ENCODE measurements around the gene FREM1.

The FREM1 gene, protein sequence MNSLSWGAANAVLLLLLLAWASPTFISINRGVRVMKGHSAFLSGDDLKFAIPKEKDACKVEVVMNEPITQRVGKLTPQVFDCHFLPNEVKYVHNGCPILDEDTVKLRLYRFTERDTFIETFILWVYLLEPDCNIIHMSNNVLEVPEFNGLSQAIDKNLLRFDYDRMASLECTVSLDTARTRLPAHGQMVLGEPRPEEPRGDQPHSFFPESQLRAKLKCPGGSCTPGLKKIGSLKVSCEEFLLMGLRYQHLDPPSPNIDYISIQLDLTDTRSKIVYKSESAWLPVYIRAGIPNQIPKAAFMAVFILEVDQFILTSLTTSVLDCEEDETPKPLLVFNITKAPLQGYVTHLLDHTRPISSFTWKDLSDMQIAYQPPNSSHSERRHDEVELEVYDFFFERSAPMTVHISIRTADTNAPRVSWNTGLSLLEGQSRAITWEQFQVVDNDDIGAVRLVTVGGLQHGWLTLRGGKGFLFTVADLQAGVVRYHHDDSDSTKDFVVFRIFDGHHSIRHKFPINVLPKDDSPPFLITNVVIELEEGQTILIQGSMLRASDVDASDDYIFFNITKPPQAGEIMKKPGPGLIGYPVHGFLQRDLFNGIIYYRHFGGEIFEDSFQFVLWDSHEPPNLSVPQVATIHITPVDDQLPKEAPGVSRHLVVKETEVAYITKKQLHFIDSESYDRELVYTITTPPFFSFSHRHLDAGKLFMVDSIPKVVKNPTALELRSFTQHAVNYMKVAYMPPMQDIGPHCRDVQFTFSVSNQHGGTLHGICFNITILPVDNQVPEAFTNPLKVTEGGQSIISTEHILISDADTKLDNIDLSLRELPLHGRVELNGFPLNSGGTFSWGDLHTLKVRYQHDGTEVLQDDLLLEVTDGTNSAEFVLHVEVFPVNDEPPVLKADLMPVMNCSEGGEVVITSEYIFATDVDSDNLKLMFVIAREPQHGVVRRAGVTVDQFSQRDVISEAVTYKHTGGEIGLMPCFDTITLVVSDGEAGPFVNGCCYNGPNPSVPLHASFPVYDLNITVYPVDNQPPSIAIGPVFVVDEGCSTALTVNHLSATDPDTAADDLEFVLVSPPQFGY (N-terminal part only)

DNA sequence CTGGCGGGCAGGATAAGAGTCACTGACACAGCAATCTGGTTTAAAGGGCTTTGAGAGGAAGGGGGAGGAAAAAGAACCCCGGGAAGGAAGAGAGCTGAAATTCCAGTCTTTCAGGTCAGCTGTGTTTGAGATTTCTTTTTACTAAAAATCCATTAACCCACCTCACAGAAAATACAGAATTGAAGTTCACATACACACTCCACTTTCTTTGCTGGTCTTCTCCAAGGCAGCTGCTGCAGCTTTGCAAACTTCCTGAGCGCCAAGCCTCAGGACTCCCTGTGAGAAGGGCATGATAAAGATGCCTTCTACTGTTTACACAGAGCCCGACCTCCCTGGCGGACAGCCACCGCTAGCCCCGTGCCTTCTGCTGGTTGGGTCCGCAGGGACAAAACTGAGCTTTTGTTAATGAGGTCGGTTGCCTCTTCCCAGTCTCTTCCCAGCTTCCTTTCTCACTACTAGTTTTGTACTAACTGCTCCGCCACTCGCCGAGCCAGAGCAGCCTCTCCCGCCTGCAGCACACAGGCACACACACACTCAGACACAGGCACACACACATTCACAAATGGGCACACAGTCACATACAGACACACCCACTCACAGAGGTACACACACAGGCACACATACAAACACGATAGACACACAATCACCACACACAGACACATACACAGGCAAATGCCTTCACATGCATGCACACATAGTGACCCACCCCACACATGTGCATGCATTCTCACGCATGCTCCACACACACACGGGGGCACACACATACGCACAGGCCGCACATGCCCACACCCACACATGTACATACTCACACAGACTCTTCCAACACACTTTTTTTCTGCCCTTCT lies at the start of gene FREM1:
Gene FREM1, minus strand, starts transcription at position 468 of the 845 bp plus-strand sequence. CDS start 41,451 bp downstream, outside the sequence.
- H3K4me3 ChIP-seq (ENCODE audit: low read depth, low read length), result no peak within 1 kb of the TSS
- no peak for DNase-seq (ENCODE audit: low read depth)
- TF ChIP-seq, protein P1, sequence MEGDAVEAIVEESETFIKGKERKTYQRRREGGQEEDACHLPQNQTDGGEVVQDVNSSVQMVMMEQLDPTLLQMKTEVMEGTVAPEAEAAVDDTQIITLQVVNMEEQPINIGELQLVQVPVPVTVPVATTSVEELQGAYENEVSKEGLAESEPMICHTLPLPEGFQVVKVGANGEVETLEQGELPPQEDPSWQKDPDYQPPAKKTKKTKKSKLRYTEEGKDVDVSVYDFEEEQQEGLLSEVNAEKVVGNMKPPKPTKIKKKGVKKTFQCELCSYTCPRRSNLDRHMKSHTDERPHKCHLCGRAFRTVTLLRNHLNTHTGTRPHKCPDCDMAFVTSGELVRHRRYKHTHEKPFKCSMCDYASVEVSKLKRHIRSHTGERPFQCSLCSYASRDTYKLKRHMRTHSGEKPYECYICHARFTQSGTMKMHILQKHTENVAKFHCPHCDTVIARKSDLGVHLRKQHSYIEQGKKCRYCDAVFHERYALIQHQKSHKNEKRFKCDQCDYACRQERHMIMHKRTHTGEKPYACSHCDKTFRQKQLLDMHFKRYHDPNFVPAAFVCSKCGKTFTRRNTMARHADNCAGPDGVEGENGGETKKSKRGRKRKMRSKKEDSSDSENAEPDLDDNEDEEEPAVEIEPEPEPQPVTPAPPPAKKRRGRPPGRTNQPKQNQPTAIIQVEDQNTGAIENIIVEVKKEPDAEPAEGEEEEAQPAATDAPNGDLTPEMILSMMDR (IDR thresholded peaks at IDR 0.05; ENCODE audit: insufficient read depth, low read depth, low read length, missing control alignments), result no peak

DNA sequence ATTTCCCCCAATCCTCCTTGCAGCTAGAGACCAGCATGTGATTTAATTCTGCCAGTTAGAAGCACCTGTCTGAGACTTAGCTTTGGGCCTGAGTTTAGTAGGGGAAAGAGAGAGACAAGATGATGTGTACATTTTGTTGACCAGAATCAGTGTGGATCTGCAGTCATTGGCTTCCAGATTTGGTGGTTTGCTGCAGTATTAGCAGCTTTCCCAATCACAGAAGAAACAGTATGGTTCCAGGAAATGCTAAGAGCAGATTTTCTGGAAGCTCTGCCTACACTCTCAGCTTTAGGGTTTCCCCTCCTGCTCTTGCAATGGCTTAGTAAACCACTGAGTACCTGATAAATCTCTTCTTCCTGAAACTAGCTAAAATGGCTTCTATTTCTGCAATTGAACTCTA lies 48.8 kb upstream of the FREM1 start:
- H3K4me3 ChIP-seq (ENCODE audit: low read depth, low read length), result no peak overlapping the region
- no peak for DNase-seq (ENCODE audit: low read depth)
- TF ChIP-seq, protein P1 (IDR thresholded peaks at IDR 0.05; ENCODE audit: insufficient read depth, low read depth, low read length, missing control alignments), result no peak

DNA sequence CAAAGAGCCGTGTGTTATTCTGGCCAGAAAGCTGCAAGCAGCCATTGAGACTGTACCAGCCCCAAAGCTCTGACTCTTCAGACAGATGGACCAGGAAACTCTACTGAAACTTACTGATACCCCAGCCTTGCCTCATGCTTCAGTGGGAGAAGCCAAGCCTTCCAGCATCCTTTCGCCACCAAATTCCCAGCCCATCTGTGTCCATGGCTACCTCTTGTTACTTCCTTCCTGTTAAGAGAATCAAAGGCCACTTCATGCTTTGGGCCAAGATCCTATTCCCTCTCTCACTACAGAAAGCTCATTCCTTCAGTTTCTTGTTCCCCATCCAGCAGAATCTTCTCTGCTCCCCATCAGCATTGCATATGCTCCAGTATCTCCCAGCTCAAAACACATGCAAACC lies 46.9 kb upstream of the FREM1 start:
- no peak for DNase-seq (ENCODE audit: low read depth)
- TF ChIP-seq, protein P1 (IDR thresholded peaks at IDR 0.05; ENCODE audit: insufficient read depth, low read depth, low read length, missing control alignments), result no peak

DNA sequence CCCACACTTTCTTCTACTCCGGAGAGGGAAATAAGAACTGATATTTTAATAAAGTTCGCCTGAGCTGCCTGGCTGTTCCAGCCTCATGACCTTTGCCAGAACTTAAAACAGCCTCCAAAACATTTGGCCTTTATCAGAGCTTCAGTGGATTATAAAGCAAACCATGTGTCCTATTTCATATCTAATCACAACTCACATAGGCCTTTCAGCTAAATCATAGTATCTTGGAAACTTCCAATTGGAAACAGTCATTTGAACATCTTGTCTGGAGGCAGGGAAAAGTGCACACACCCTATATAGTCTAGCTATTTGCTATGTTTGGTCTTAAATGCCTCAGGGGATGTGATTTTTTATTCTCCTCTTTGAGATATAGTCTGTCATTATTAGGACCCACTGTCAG lies 46.0 kb upstream of the FREM1 start:
- DNase-seq (ENCODE audit: low read depth), result no peak
- no peak overlapping the region for H3K4me3 ChIP-seq (ENCODE audit: low read depth, low read length)
- TF ChIP-seq, protein P1 (IDR thresholded peaks at IDR 0.05; ENCODE audit: insufficient read depth, low read depth, low read length, missing control alignments), result no peak

More for the DNA sequence above, 46.9 kb upstream of the FREM1 start:
- no peak overlapping the region for H3K4me3 ChIP-seq (ENCODE audit: low read depth, low read length)

DNA sequence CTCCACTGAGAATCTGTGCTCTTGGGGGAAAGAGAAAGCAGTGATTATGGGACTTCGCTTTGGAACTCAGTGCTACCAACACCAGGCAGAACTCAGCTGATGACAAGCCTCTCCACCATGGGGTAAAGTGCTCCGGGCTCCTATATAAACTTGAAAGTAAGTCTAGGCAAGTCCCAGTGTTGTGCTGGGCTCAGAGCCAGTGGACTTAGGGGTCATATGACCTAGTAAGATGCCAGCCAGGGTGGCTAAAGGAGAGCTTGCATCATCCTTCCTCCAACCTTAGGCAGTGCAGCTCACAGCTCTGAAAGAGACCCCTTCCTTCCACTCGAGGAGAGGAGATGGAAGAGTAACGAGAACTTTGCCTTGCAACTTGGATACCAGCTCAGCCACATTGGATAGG lies 35.1 kb upstream of the FREM1 start:
- DNase-seq (ENCODE audit: low read depth), result no peak
- TF ChIP-seq, protein P1 (IDR thresholded peaks at IDR 0.05; ENCODE audit: insufficient read depth, low read depth, low read length, missing control alignments), result no peak
- no peak overlapping the region for H3K4me3 ChIP-seq (ENCODE audit: low read depth, low read length)
